Breast epithelium (tissue), 3 donors: ENCODE data around the gene SPON1.

Experiments used
- POLR2A ChIP-seq: fragments of 450-650 bp; IDR thresholded peaks from one replicate; pipeline ENCODE4 v1.6.1; 2016; ENCODE audit warnings: antibody characterized with exemption, mild to moderate bottlenecking, moderate library complexity
- POLR2AphosphoS5 ChIP-seq, 3 donors: sonication (generic); formaldehyde crosslinking; IDR thresholded peaks; one replicate each; pipeline ENCODE4 v1.6.1; 2017; ENCODE audit warnings: antibody characterized with exemption in 3 of 3
- TF ChIP-seq, protein P1 (sequence below), 3 donors: fragments of 450-650 bp; IDR thresholded peaks; one replicate each; pipeline ENCODE4 v1.5.1; 2016 to 2017; ENCODE audit warnings: antibody characterized with exemption in 3 of 3, mild to moderate bottlenecking in 3 of 3, moderate library complexity in 3 of 3

DNA sequence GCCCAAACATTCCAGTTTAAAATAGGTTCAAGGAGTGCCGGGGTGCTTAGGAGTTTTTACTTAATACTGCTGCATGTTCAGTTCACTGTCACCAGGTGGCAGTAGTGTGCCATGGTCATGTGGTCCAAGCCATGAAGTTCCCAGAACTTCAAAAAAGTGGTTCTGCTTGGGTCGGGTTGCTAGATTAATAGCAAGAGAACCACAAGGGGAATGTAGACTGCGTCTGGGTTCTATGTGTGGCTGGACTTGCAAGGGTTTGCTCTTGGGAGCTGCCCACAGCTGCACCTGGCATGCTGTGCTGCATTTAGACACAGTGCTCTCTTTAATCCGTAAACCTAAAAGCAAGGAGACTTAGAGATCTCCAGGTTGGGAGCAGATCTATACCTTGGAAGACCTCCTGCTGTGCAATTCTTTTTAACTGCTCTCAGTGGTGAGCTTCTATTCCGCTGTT is 6.5 kb upstream of the SPON1 start:
- TF ChIP-seq, protein P1, sequence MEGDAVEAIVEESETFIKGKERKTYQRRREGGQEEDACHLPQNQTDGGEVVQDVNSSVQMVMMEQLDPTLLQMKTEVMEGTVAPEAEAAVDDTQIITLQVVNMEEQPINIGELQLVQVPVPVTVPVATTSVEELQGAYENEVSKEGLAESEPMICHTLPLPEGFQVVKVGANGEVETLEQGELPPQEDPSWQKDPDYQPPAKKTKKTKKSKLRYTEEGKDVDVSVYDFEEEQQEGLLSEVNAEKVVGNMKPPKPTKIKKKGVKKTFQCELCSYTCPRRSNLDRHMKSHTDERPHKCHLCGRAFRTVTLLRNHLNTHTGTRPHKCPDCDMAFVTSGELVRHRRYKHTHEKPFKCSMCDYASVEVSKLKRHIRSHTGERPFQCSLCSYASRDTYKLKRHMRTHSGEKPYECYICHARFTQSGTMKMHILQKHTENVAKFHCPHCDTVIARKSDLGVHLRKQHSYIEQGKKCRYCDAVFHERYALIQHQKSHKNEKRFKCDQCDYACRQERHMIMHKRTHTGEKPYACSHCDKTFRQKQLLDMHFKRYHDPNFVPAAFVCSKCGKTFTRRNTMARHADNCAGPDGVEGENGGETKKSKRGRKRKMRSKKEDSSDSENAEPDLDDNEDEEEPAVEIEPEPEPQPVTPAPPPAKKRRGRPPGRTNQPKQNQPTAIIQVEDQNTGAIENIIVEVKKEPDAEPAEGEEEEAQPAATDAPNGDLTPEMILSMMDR (IDR thresholded peaks at IDR 0.05), result peak; percentile 78 to 88 (median 79)
- TF ChIP-seq POLR2AphosphoS5 (IDR thresholded peaks at IDR 0.05) (no peak), POLR2A (no peak)
